Left lung (tissue), 10 donors: ENCODE measurements around the gene DDX24. TPM values are rescaled to one million over a fixed set of nuclear protein-coding genes. Genes with fewer than 3 reads are reported as not detected.

Experiments used
- ATAC-seq: fragments of 200-7000 bp; cut with Tn5 transposase; one replicate; pipeline ENCODE4 v1.9.1; 2020; ENCODE audit warnings: moderate library complexity
- DNase-seq, 4 donors: peaks; one replicate each; pipeline ENCODE4 v3.0.0-alpha.2; 2013 to 2020
- H3K27ac ChIP-seq, 2 donors: fragments of 200-600 bp; sonication (generic) in 1 of 2; one replicate each; pipeline versions ENCODE4 v1.5.0 to v1.8.0; 2020 to 2021
- H3K27me3 ChIP-seq, 2 donors: fragments of 200-600 bp; sonication (generic) in 1 of 2; one replicate each; pipeline versions ENCODE4 v1.5.0 to v1.8.0; 2020 to 2021
- H3K36me3 ChIP-seq, 2 donors: fragments of 200-600 bp; sonication (generic) in 1 of 2; one replicate each; pipeline versions ENCODE4 v1.5.0 to v1.8.0; 2020 to 2021
- H3K4me1 ChIP-seq, 2 donors: fragments of 200-600 bp; one replicate each; pipeline ENCODE4 v1.8.0; 2021
- H3K4me3 ChIP-seq, 2 donors: fragments of 200-600 bp; sonication (generic) in 1 of 2; one replicate each; pipeline versions ENCODE4 v1.5.0 to v1.8.0; 2020 to 2021; ENCODE audit warnings: mild to moderate bottlenecking in 1 of 2
- H3K9me3 ChIP-seq, 2 donors: fragments of 200-600 bp; sonication (generic) in 1 of 2; one replicate each; pipeline versions ENCODE4 v1.5.0 to v1.8.0; 2020 to 2021
- CTCF ChIP-seq, 2 donors: fragments of 200-600 bp; sonication (generic) in 1 of 2; IDR thresholded peaks; one replicate each; pipeline versions ENCODE4 v1.5.0 to v1.8.0; 2021; ENCODE audit warnings: antibody characterized with exemption in 2 of 2
- intact Hi-C, 2 donors: fragments of 100-400 bp; cut with DNase I; formaldehyde crosslinking; loops; one replicate each; pipeline versions ENCODE4 v1.11.2 to v1.14.2; 2022
- polyA plus RNA-seq, 6 donors: library from polyadenylated mRNA; unstranded; fragments of 120-200 nt; gene quantifications; one replicate each; pipeline ENCODE4 v1.2.1, GENCODE V29; 2013; ENCODE audit not compliant: insufficient read length in 6 of 6
- total RNA-seq, 2 donors: library from RNA; stranded (reverse); fragmentation: NEBNext Ultra II Directional; extraction: Animal tissue kit (Norgen Biotek cat#: 25700); gene quantifications; one replicate each; pipeline ENCODE4 v1.2.1, GENCODE V29; 2021
- donor health status: DM: no; HTN: yes; CAD: no.
- donor health status: DM: no; HTN: no; CAD: no.

The DDX24 gene
- total and polyA plus RNA-seq, 8 donors: 127 to 148 (median 139) TPM

GRCh38 chr14:94046696-94047250 is 34.2 kb downstream of the DDX24 start:
- Histone ChIP-seq H3K27ac (no peak overlapping the region), H3K4me3 (no peak overlapping the region), H3K27me3 (no peaks in the 10 kb centered on the region), H3K36me3 (peaks cover 0 to 84% of the 10 kb centered on the region in 2 donors), H3K9me3 (no peaks in the 10 kb centered on the region), H3K4me1 (peaks cover 1 to 2% of the 10 kb centered on the region in 2 donors)
- ATAC-seq (no peak), DNase-seq (no peak)
- no peak for TF ChIP-seq CTCF (IDR thresholded peaks at IDR 0.05)
- intact Hi-C loops: loop anchor here in 1 of 2 donors (10.0 kb wide), 1 partner anchor 88 kb away; no protein-coding TSS in a partner anchor

GRCh38 chr14:94045563-94046345 is 35.2 kb downstream of the DDX24 start:
- H3K27ac ChIP-seq: no peak overlapping the region
- intact Hi-C loops: loop anchor here in 1 of 2 donors (10.0 kb wide), 1 partner anchor 89 kb away; no protein-coding TSS in a partner anchor
- no peak overlapping the region for H3K4me3 ChIP-seq
- H3K36me3 ChIP-seq: peaks cover 0 to 74% of the 10 kb centered on the region in 2 donors
- no peak for DNase-seq
- H3K4me1 ChIP-seq: peaks cover 3% of the 10 kb centered on the region in 2 donors
- H3K9me3 ChIP-seq: no peaks in the 10 kb centered on the region
- ATAC-seq: no peak
- TF ChIP-seq CTCF (IDR thresholded peaks at IDR 0.05): no peak
- H3K27me3 ChIP-seq: no peaks in the 10 kb centered on the region

GRCh38 chr14:94045101-94045500 is 35.9 kb downstream of the DDX24 start:
- intact Hi-C loops: loop anchor here in 1 of 2 donors (10.0 kb wide), 1 partner anchor 90 kb away; no protein-coding TSS in a partner anchor
- peaks cover 0 to 67% of the 10 kb centered on the region in 2 donors for H3K36me3 ChIP-seq
- TF ChIP-seq CTCF (IDR thresholded peaks at IDR 0.05): no peak

GRCh38 chr14:94044476-94045091 is 36.4 kb downstream of the DDX24 start:
- intact Hi-C loops: loop anchor here in 1 of 2 donors (10.0 kb wide), 1 partner anchor 90 kb away; no protein-coding TSS in a partner anchor
- peaks cover 0 to 62% of the 10 kb centered on the region in 2 donors for H3K36me3 ChIP-seq
- H3K4me1 ChIP-seq: peaks cover 3% of the 10 kb centered on the region in 2 donors
- DNase-seq (no peak), ATAC-seq (no peak)
- H3K4me3 ChIP-seq: no peak overlapping the region
- no peak overlapping the region for H3K27ac ChIP-seq
- no peaks in the 10 kb centered on the region for H3K9me3 ChIP-seq
- no peak for TF ChIP-seq CTCF (IDR thresholded peaks at IDR 0.05)
- H3K27me3 ChIP-seq: no peaks in the 10 kb centered on the region

More at GRCh38 chr14:94045101-94045500, 35.9 kb downstream of the DDX24 start:
- DNase-seq: no peak
- Histone ChIP-seq H3K4me1 (peaks cover 3% of the 10 kb centered on the region in 2 donors), H3K27me3 (no peaks in the 10 kb centered on the region), H3K27ac (no peak overlapping the region), H3K9me3 (no peaks in the 10 kb centered on the region), H3K4me3 (no peak overlapping the region)
- ATAC-seq: no peak
